HEK293 (cell line): Measurements from ENCODE around the gene GNPTG.

Source experiments
- ZNF311 ChIP-seq: fragments of 450-650 bp; formaldehyde crosslinking; IDR thresholded peaks from 2 replicates; pipeline ENCODE4 v1.5.1; 2017; ENCODE audit warnings: missing biosample characterization, missing genetic modification characterization, borderline replicate concordance
- TF ChIP-seq, protein P1 (sequence below): fragments of 450-650 bp; formaldehyde crosslinking; IDR thresholded peaks from 2 replicates; pipeline ENCODE4 v1.5.1; 2016; ENCODE audit warnings: missing biosample characterization, missing genetic modification characterization

GRCh38 chr16:1356061-1356900, 4.5 kb downstream of the GNPTG start:
- TF ChIP-seq, protein P1, sequence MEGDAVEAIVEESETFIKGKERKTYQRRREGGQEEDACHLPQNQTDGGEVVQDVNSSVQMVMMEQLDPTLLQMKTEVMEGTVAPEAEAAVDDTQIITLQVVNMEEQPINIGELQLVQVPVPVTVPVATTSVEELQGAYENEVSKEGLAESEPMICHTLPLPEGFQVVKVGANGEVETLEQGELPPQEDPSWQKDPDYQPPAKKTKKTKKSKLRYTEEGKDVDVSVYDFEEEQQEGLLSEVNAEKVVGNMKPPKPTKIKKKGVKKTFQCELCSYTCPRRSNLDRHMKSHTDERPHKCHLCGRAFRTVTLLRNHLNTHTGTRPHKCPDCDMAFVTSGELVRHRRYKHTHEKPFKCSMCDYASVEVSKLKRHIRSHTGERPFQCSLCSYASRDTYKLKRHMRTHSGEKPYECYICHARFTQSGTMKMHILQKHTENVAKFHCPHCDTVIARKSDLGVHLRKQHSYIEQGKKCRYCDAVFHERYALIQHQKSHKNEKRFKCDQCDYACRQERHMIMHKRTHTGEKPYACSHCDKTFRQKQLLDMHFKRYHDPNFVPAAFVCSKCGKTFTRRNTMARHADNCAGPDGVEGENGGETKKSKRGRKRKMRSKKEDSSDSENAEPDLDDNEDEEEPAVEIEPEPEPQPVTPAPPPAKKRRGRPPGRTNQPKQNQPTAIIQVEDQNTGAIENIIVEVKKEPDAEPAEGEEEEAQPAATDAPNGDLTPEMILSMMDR (tag by site-specific recombination) = no peak
- no peak for TF ChIP-seq ZNF311 (tag by site-specific recombination)
